ENCODE measurements around the gene CHAF1A.

CHAF1A gene, protein sequence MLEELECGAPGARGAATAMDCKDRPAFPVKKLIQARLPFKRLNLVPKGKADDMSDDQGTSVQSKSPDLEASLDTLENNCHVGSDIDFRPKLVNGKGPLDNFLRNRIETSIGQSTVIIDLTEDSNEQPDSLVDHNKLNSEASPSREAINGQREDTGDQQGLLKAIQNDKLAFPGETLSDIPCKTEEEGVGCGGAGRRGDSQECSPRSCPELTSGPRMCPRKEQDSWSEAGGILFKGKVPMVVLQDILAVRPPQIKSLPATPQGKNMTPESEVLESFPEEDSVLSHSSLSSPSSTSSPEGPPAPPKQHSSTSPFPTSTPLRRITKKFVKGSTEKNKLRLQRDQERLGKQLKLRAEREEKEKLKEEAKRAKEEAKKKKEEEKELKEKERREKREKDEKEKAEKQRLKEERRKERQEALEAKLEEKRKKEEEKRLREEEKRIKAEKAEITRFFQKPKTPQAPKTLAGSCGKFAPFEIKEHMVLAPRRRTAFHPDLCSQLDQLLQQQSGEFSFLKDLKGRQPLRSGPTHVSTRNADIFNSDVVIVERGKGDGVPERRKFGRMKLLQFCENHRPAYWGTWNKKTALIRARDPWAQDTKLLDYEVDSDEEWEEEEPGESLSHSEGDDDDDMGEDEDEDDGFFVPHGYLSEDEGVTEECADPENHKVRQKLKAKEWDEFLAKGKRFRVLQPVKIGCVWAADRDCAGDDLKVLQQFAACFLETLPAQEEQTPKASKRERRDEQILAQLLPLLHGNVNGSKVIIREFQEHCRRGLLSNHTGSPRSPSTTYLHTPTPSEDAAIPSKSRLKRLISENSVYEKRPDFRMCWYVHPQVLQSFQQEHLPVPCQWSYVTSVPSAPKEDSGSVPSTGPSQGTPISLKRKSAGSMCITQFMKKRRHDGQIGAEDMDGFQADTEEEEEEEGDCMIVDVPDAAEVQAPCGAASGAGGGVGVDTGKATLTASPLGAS

DNA sequence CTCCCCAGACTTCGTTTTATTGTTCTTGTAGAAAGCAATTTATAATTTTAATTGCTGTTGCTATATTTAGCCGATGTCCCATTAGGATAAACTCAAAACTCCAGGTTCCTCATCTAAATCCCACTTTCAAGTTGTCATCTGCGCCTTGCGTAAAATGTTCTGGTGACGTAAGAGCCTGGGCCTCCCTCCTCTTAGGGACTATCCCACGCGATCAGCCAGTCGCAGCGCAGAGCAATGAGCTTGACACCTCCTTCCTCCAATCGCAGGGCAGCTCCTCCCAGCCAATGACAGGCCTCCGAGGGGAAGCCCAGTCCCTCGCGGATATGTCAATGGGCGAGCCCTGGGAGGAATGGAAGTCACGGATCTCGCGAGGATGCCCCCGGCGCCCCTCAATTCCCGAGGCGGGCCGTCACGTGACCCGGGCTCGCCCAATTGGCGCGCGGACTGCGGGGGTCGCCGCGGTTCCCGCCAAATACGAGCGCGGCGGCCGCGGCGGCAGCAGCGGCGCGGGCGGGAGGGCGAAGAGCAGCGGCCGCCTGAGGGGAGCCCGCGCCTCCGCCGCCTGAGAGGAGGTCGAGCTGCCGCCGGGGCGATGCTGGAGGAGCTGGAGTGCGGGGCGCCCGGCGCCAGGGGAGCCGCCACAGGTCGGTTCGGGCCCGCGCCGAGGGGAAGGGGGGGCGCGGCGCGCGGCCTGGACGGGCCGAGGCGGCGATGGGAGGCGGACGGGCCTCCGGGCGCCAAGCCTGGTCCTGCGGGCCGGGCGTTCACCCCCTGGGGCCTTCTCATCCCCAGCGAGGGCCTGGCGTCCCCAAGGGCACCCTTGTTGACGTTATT lies at the start of gene CHAF1A:
Gene CHAF1A, plus strand, starts transcription at position 470 of the 834 bp plus-strand sequence. Its CDS starts 123 bp downstream, at position 593.
- peak; percentile 100 for DNase-seq

- DNase-seq = peak; percentile 49
Measured at GRCh38 chr19:4352701-4353121, 49.7 kb upstream of the CHAF1A start.

- DNase-seq = no peak
Measured at GRCh38 chr19:4354282-4354681, 48.2 kb upstream of the CHAF1A start.

- DNase-seq = no peak
Measured at GRCh38 chr19:4354897-4355296, 47.5 kb upstream of the CHAF1A start.

GRCh38 chr19:4357095-4357797 lies 45.2 kb upstream of the CHAF1A start:
- DNase-seq = no peak

DNA sequence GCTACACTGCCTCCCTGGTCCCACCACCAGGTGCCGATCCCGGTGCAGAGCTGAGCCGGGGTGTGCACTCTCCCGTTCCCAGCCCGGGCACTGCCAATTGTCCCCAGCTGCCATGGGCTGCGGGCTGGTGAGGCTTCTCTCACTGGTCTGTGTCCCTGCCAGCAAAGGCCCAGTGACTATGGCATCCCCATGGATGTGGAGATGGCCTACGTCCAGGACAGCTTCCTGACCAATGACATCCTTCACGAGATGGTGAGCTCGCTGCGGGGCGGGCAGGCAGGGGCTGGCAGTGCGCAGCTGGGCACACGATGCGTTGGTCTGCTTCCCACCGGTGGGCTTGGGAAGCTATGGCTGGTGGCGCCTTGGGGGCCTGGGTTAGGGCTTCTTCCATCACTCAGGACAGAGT lies 44.5 kb upstream of the CHAF1A start:
- DNase-seq = no peak

- no peak for DNase-seq
Measured at GRCh38 chr19:4358709-4359626, 43.5 kb upstream of the CHAF1A start.

DNA sequence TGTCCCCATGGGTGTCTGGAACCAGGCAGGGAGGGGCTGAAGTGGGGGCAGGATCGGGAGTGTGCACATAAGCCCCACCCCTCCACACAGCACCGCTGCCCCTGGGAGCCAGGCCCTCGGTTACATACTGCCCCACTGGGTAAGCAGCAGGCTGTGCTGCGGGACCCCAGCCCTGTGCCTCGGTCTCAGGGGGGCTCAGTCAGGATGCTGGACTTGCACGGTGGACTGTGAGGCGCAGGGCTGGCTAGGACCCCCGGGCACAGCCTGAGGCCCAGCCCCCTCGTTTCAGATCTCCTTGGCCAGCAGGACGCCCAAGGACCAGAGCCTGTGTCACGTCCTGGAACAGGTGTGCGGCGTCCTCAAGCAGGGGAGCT lies 42.8 kb upstream of the CHAF1A start:
- no peak for DNase-seq

DNA sequence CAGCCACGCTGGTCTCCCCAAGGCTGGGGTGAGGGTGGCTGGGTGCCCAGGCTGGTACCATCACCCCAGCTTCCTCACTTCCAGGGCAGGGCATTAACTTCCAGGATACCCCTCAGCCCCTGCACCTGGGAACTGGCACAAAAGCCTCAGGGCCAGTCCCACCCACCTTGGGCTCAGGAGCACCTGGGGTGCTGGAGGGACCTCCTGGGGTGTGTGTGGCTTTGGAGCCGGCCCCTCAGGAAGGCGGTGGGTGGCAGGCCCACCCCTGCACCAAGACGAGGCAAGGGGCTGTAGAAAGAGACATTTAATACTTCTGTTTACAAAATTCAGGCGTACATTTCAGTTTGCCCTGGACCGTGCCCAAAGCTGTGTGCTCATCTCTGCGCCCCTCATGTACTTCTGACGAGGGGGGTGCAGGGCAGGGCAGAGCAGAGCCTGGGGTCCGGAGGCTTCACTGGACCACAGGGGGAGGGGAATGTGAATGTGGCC lies 42.3 kb upstream of the CHAF1A start:
- no peak for DNase-seq

DNA sequence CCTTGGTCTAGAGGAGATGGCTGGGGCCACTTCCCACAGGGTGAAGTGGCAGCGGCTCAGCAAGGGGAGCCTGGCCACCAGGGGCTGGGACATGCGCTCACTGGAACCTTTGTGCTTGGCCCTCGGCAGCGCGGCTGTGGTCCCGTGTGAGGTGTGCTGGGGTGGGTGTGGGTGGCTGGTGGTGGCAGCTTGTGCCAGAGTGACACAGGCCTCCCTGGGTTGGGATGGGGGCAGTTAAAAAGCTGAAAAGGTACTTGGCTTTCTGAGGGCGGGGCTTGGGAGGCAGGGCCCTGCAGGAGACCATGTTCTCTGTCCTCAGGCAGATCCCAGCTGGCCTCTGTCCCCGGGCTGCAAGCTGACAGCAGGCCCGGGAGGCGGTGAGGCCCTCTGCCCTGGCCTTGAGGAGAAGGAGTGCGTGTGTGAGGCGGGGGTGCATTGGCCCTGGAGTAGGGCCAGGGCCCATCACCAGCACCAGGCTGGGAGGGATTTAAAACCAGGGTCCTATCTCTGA lies 41.7 kb upstream of the CHAF1A start:
- DNase-seq = no peak

GRCh38 chr19:4361152-4362046 lies 41.0 kb upstream of the CHAF1A start:
- DNase-seq = no peak

GRCh38 chr19:4362101-4362828 lies 40.2 kb upstream of the CHAF1A start:
- no peak for DNase-seq

GRCh38 chr19:4362831-4363545 lies 39.5 kb upstream of the CHAF1A start:
- DNase-seq = no peak

GRCh38 chr19:4363571-4364304 lies 38.7 kb upstream of the CHAF1A start:
- no peak for DNase-seq

- no peak for DNase-seq
Measured at GRCh38 chr19:4365341-4365740, 37.1 kb upstream of the CHAF1A start.

DNA sequence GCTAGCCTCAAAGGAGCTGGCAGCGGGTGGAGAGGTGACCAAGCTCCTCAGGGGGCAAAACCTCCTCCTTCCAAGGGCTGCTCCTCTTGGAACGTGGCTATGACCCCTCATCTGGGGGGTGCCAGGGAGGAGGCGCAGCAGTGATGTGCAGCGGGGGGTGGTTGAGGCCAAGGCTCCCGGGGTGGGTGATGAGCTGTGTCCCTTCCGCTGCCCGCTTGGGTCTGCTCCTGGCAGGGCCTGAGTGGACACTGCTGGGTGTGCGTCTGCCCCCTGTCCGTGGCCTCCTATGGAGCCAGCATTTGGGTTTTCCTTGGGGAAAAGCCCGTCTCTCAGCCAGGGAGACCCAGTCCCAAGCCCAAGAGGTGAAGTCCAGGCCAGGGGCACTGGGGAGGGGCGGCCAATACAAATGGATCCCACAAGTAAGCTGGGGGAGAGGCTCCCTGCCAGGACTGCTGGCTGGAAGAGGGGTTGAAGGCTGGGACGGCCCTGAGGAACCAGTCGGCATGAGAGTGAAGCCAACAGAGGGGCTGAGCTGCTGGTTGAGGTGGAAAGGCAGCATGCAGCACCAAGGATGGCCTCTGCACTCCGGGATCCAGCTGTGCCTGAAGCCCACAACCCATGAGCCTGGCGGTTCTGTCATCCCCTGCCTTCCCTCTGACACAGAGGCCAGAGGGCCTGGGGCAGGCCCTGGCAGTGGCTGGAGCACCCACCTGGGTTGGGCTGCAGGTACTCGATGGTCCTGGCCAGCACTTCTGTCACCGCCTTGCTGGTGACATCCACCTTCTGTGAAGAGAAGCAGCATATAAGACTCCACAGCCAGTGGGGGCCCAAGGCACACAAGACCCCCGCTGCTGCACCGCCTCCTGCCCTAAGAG lies 36.4 kb upstream of the CHAF1A start:
- DNase-seq = no peak
